Measurements from ENCODE around the gene C2CD4A. TPM values are rescaled to one million over a fixed set of nuclear protein-coding genes. Genes with fewer than 3 reads are reported as not detected.

Gene C2CD4A
- total and polyA plus RNA-seq, 12 donors: 0.07 to 0.67 (median 0.23) TPM; not detected in 3

- TF ChIP-seq CTCF (IDR thresholded peaks at IDR 0.05) (peak; percentile 51 to 95 (median 74)), POLR2A (IDR thresholded peaks at IDR 0.05) (peak; percentile 75 to 91)
- Histone ChIP-seq H3K36me3 (replicated peaks in 1 of 2) (no peaks in the 10 kb centered on the region), H3K4me3 (peak within 1 kb of the TSS; percentile 3 to 98 (median 84)), H3K9me3 (replicated peaks in 1 of 3) (no peaks in the 10 kb centered on the region), H3K27ac (peak within 1 kb of the TSS; percentile 87 to 98 (median 90)), H3K27me3 (no peaks in the 10 kb centered on the region), H3K4me1 (replicated peaks in 1 of 2) (peaks cover 0 to 20% of the 10 kb centered on the region in 2 donors)
- DNase-seq: peak; percentile 93 to 97 (median 94)
- WGBS, 4 donors: 0 to 1% (median 0%) methylated on average over 16 to 73 of the region's 73 CpGs
- intact Hi-C loops (cut with DNase I): loop anchor here in 1 of 2 donors (10.0 kb wide), 2 partner anchors 186 to 244 kb away; no protein-coding TSS in a partner anchor
Observed at GRCh38 chr15:62060113-62060895, 6.5 kb upstream of the C2CD4A start, which contains the start of gene VPS13C. VPS13C (minus strand) TSS chr15:62060447; CDS start chr15:62060374, 73 bp downstream.

- intact Hi-C loops (cut with DNase I): loop anchor here in 1 of 2 donors (10.0 kb wide), 2 partner anchors 186 to 244 kb away; no protein-coding TSS in a partner anchor
- WGBS, 4 donors: 6 to 12% (median 9%) methylated on average over 12 of the region's 12 CpGs
- H3K4me1 ChIP-seq (replicated peaks in 1 of 2): peaks cover 0 to 20% of the 10 kb centered on the region in 2 donors
- peak overlapping the region; percentile 3 to 98 (median 52) for H3K4me3 ChIP-seq
- peak overlapping the region; percentile 36 to 98 (median 90) for H3K27ac ChIP-seq
- no peaks in the 10 kb centered on the region for H3K27me3 ChIP-seq
- H3K36me3 ChIP-seq (replicated peaks in 1 of 2): no peaks in the 10 kb centered on the region
- TF ChIP-seq POLR2A (IDR thresholded peaks at IDR 0.05): no peak
- no peak for TF ChIP-seq CTCF (IDR thresholded peaks at IDR 0.05)
- H3K9me3 ChIP-seq (replicated peaks in 1 of 3): no peaks in the 10 kb centered on the region
- DNase-seq: no peak
Observed at GRCh38 chr15:62060896-62061280, 5.9 kb upstream of the C2CD4A start.

GRCh38 chr15:62063825-62064635 lies 2.7 kb upstream of the C2CD4A start:
- Histone ChIP-seq H3K36me3 (replicated peaks in 1 of 2) (no peaks in the 10 kb centered on the region), H3K27ac (no peak overlapping the region), H3K4me3 (no peak overlapping the region), H3K4me1 (replicated peaks in 1 of 2) (peaks cover 0 to 24% of the 10 kb centered on the region in 2 donors), H3K9me3 (replicated peaks in 1 of 3) (no peaks in the 10 kb centered on the region), H3K27me3 (no peaks in the 10 kb centered on the region)
- intact Hi-C loops (cut with DNase I): loop anchor here in 1 of 2 donors (10.0 kb wide), 2 partner anchors 189 to 241 kb away; no protein-coding TSS in a partner anchor
- TF ChIP-seq CTCF (IDR thresholded peaks at IDR 0.05) (no peak), POLR2A (IDR thresholded peaks at IDR 0.05) (no peak)
- 75 to 86% (median 84%) methylated on average over 6 of the region's 6 CpGs for WGBS, 4 donors
- no peak for DNase-seq

Data from adrenal gland (tissue), 12 donors.